Right atrium auricular region (tissue), 2 donors: ENCODE data around the gene WWOX. TPM values are rescaled to one million over a fixed set of nuclear protein-coding genes. Genes with fewer than 3 reads are reported as not detected.

ENCODE experiments used
- DNase-seq: peaks from one replicate; pipeline ENCODE4 v3.0.0-alpha.2; 2019; ENCODE audit warnings: low spot score
- H3K27ac ChIP-seq, 2 donors: fragments of 200-600 bp; sonication (generic); 1 replicate in 1 of 2; 2 replicates in 1 of 2; pipeline ENCODE4 v1.5.1; 2016 to 2019
- H3K27me3 ChIP-seq, 2 donors: fragments of 200-600 bp; sonication (generic); one replicate each; pipeline versions ENCODE4 v1.5.1 to v1.6.0; 2017 to 2019
- H3K36me3 ChIP-seq: fragments of 200-600 bp; sonication (generic); one replicate; pipeline ENCODE4 v1.5.1; 2016
- H3K4me1 ChIP-seq, 2 donors: fragments of 200-600 bp; sonication (generic); one replicate each; pipeline versions ENCODE4 v1.5.1 to v1.6.0; 2017 to 2019
- H3K4me3 ChIP-seq, 2 donors: fragments of 200-600 bp; sonication (generic); 1 replicate in 1 of 2; 2 replicates in 1 of 2; pipeline ENCODE4 v1.5.1; 2017 to 2019; ENCODE audit warnings: mild to moderate bottlenecking in 1 of 2, moderate library complexity in 1 of 2
- H3K9me3 ChIP-seq, 2 donors: fragments of 200-600 bp; sonication (generic); one replicate each; pipeline ENCODE4 v1.5.1; 2019
- CTCF ChIP-seq, 2 donors: fragments of 200-600 bp; sonication (generic); IDR thresholded peaks; one replicate each; pipeline ENCODE4 v1.5.1; 2019; ENCODE audit warnings: antibody characterized with exemption in 2 of 2
- total RNA-seq, 2 donors: library from RNA; depleted of rRNA; stranded (reverse); fragments of >200 nt; gene quantifications; one replicate each; pipeline ENCODE4 v1.1.0, GENCODE V29; 2016

The WWOX gene
- total RNA-seq, 2 donors from 2014 or later, result 14.8 to 20.8 TPM

- peaks cover 0 to 5% of the 10 kb centered on the region in 2 donors for H3K4me1 ChIP-seq
- no peak overlapping the region for H3K4me3 ChIP-seq
- H3K27ac ChIP-seq, result no peak overlapping the region
- no peak for DNase-seq
- H3K27me3 ChIP-seq, result no peaks in the 10 kb centered on the region
- H3K9me3 ChIP-seq, result no peaks in the 10 kb centered on the region
- no peak for TF ChIP-seq CTCF (IDR thresholded peaks at IDR 0.05)
- H3K36me3 ChIP-seq, result no peaks in the 10 kb centered on the region
Measured at GRCh38 chr16:78792952-78793351, 693.5 kb downstream of the WWOX start.

DNA sequence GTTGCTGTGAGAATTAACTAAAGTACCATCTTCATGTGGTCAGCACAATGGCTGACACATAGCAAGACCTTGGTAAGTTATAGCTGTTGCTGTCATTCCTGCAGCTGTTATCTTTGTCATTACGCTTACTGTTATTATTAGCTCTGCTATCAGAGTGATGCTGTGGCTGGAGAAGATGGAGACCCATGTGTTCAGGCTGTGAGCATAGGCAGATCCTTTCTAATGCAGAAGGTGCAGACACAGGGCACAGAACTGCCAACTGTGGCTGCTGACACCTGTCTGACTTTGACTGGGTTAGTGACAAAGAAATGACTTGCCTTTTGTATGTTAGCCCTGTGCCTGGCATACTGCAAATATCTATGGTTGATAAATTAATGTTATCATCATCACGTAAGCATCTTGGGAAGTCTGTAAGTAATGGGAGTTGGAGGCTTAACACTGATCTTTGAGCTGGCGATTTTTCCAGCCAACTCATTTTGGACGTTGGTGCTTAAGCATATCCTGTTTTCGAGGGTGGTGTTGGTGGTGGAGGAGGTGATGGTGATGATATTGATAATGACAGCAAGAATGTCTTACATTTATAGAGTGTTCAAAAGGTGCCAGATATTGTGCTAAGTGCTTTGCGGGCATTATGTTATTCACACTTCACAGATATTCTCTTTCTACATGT lies 695.3 kb downstream of the WWOX start:
- Histone ChIP-seq H3K36me3 (no peaks in the 10 kb centered on the region), H3K4me1 (peaks cover 0 to 5% of the 10 kb centered on the region in 2 donors), H3K27me3 (no peaks in the 10 kb centered on the region), H3K9me3 (no peaks in the 10 kb centered on the region), H3K27ac (no peak overlapping the region), H3K4me3 (no peak overlapping the region)
- DNase-seq, result no peak
- TF ChIP-seq CTCF (IDR thresholded peaks at IDR 0.05), result no peak

- no peaks in the 10 kb centered on the region for H3K36me3 ChIP-seq
- H3K27ac ChIP-seq, result no peak overlapping the region
- H3K4me1 ChIP-seq, result peaks cover 0 to 5% of the 10 kb centered on the region in 2 donors
- no peaks in the 10 kb centered on the region for H3K27me3 ChIP-seq
- TF ChIP-seq CTCF (IDR thresholded peaks at IDR 0.05), result no peak
- H3K4me3 ChIP-seq, result no peak overlapping the region
- no peaks in the 10 kb centered on the region for H3K9me3 ChIP-seq
- no peak for DNase-seq
Measured at GRCh38 chr16:78795433-78795832, 696.0 kb downstream of the WWOX start.

DNA sequence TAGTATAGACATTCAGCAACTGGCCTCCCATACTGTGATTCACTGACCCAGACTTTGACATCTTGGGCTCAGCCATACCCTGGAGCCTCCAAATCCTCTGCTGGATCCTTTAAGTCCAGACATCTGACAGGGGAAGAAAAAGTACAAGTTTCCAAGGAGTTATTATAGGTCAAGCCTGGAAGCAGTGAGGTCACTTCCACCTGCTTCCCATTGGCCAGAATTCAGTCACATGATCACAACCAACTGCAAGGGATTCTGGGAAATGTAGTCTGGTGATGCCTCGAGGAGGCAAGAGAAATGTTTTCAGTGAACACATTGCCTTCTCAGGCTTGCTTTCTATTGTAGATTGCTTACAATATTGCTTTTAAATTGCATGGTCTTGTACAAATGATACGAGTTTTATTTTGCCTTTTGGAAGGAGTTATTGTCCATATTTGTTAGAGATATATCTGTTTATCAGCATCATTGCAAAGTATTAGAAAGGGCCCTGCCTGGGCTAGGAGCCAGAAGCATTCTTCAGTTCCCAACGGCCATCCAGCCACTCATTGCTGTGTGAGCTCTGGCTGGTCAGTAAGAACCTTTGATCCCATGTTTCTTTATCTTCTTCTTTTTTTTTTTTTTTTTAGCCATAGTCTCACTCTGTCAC lies 696.9 kb downstream of the WWOX start:
- Histone ChIP-seq H3K4me1 (peaks cover 0 to 5% of the 10 kb centered on the region in 2 donors), H3K9me3 (no peaks in the 10 kb centered on the region), H3K4me3 (no peak overlapping the region), H3K36me3 (no peaks in the 10 kb centered on the region), H3K27me3 (no peaks in the 10 kb centered on the region), H3K27ac (no peak overlapping the region)
- DNase-seq, result peak; percentile 75
- TF ChIP-seq CTCF (IDR thresholded peaks at IDR 0.05), result no peak

GRCh38 chr16:78799429-78799828 lies 700.0 kb downstream of the WWOX start:
- H3K27ac ChIP-seq, result no peak overlapping the region
- H3K4me3 ChIP-seq, result no peak overlapping the region
- H3K27me3 ChIP-seq, result no peaks in the 10 kb centered on the region
- no peak for TF ChIP-seq CTCF (IDR thresholded peaks at IDR 0.05)
- no peaks in the 10 kb centered on the region for H3K9me3 ChIP-seq
- DNase-seq, result no peak
- no peaks in the 10 kb centered on the region for H3K36me3 ChIP-seq
- H3K4me1 ChIP-seq, result peaks cover 0 to 5% of the 10 kb centered on the region in 2 donors
